T1000 (cell line): ENCODE data around the gene C2orf42.
A peak's percentile ranks its signal among the peaks of the same experiment; 100 is the strongest.
"Not testable (repeated sequence)": the region's sequence is repeated elsewhere in the genome, so short reads cannot be mapped to it uniquely, and the experiment has no call there.

Source experiments
- DNase-seq: peaks from one replicate; lab custom pipeline; 2025; ENCODE audit warnings: mixed read lengths; lab: John Stamatoyannopoulos, UW

C2orf42 gene

GRCh38 chr2:70131344-70132143, 59.3 kb downstream of the C2orf42 start:
- not testable (repeated sequence) for DNase-seq

- no peak for DNase-seq
Observed at GRCh38 chr2:70128005-70128404, 62.8 kb downstream of the C2orf42 start.

GRCh38 chr2:70126413-70126812, 64.4 kb downstream of the C2orf42 start:
- DNase-seq, result no peak

- DNase-seq, result no peak
Observed at GRCh38 chr2:70125498-70125898, 65.3 kb downstream of the C2orf42 start.

GRCh38 chr2:70124983-70125480, 65.8 kb downstream of the C2orf42 start:
- no peak for DNase-seq

- no peak for DNase-seq
Observed at GRCh38 chr2:70123829-70124116, 67.0 kb downstream of the C2orf42 start.

GRCh38 chr2:70123051-70123828, 67.6 kb downstream of the C2orf42 start:
- DNase-seq, result no peak

GRCh38 chr2:70122470-70122869, 68.3 kb downstream of the C2orf42 start:
- no peak for DNase-seq

GRCh38 chr2:70121627-70122372, 69.0 kb downstream of the C2orf42 start:
- DNase-seq, result no peak

- DNase-seq, result no peak
Observed at GRCh38 chr2:70118798-70119454, 71.9 kb downstream of the C2orf42 start.

- DNase-seq, result no peak
Observed at GRCh38 chr2:70116936-70117552, 73.8 kb downstream of the C2orf42 start.

- no peak for DNase-seq
Observed at GRCh38 chr2:70115646-70116442, 75.0 kb downstream of the C2orf42 start.

- DNase-seq, result no peak
Observed at GRCh38 chr2:70113359-70114070, 77.3 kb downstream of the C2orf42 start.

- no peak for DNase-seq
Observed at GRCh38 chr2:70111752-70112591, 78.8 kb downstream of the C2orf42 start.

- DNase-seq, result not testable (repeated sequence)
Observed at GRCh38 chr2:70110397-70110796, 80.4 kb downstream of the C2orf42 start.

GRCh38 chr2:70106138-70106537, 84.7 kb downstream of the C2orf42 start:
- DNase-seq, result not testable (repeated sequence)

- peak; percentile 18 for DNase-seq
Observed at GRCh38 chr2:70104231-70105111, 86.3 kb downstream of the C2orf42 start.

GRCh38 chr2:70103531-70104061, 87.2 kb downstream of the C2orf42 start:
- DNase-seq, result no peak
